Measurements from ENCODE around the gene EPAS1.

The EPAS1 gene

DNA sequence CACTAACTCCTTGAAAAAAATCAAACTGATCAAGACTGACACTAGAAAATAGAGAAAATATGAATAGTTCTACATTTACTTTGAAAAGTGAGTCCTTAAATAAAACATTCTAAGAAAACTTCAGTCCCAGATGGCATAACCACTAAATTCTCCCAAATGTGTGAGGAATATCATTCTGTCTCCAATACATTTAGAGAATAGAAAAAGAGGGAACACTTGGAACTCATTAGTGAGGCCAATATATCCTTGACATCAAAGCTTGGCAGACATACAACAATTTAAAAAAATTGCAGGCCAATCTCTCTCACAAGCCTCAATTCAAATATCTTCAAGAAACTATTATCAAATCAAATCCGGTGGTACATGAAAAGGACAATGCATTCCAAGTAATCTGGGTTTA is 102.8 kb downstream of the EPAS1 start:
- no peak overlapping the region for H3K9ac ChIP-seq (ENCODE audit: low read length)
- H3K4me3 ChIP-seq (ENCODE audit: low read depth, low read length): no peak overlapping the region
- H3K4me1 ChIP-seq (ENCODE audit: control insufficient read depth, insufficient read depth, low read length): no peaks in the 10 kb centered on the region
- no peak overlapping the region for H3K27ac ChIP-seq (ENCODE audit: low read depth, low read length)
- H3K36me3 ChIP-seq (ENCODE audit: control insufficient read depth, insufficient read depth, low read length): no peaks in the 10 kb centered on the region
- H3K9me3 ChIP-seq (ENCODE audit: control insufficient read depth, insufficient read depth, low read depth, low read length): no peaks in the 10 kb centered on the region
- no peaks in the 10 kb centered on the region for H3K27me3 ChIP-seq (ENCODE audit: control insufficient read depth, insufficient read depth, low read length)

DNA sequence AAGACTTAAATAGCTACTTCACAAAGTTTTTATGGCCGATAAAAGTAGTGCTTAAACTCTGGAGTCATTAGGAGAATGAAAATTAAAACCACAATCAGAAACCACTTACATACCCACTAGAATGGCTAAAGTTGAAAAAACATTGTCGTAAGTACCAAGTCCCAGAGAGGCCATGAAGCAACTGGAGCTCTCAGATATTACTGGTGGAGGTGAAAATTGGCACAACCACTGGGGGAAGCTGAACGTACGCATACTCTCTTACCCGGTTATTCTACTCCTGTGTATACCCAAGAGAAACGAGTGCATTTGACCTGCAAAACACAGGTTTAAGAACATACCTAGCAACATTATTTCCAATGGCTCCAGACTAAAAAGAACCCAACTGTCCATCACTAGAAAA is 105.7 kb downstream of the EPAS1 start:
- Histone ChIP-seq H3K36me3 (ENCODE audit: control insufficient read depth, insufficient read depth, low read length) (no peaks in the 10 kb centered on the region), H3K27me3 (ENCODE audit: control insufficient read depth, insufficient read depth, low read length) (no peaks in the 10 kb centered on the region), H3K27ac (ENCODE audit: low read depth, low read length) (no peak overlapping the region), H3K9ac (ENCODE audit: low read length) (no peak overlapping the region), H3K4me1 (ENCODE audit: control insufficient read depth, insufficient read depth, low read length) (no peaks in the 10 kb centered on the region), H3K9me3 (ENCODE audit: control insufficient read depth, insufficient read depth, low read depth, low read length) (no peaks in the 10 kb centered on the region), H3K4me3 (ENCODE audit: low read depth, low read length) (no peak overlapping the region)

- Histone ChIP-seq H3K27ac (ENCODE audit: low read depth, low read length) (no peak overlapping the region), H3K4me1 (ENCODE audit: control insufficient read depth, insufficient read depth, low read length) (no peaks in the 10 kb centered on the region), H3K9me3 (ENCODE audit: control insufficient read depth, insufficient read depth, low read depth, low read length) (no peaks in the 10 kb centered on the region), H3K4me3 (ENCODE audit: low read depth, low read length) (no peak overlapping the region), H3K27me3 (ENCODE audit: control insufficient read depth, insufficient read depth, low read length) (no peaks in the 10 kb centered on the region), H3K36me3 (ENCODE audit: control insufficient read depth, insufficient read depth, low read length) (no peaks in the 10 kb centered on the region), H3K9ac (ENCODE audit: low read length) (no peak overlapping the region)
These were observed 107.1 kb downstream of the EPAS1 start for GRCh38 chr2:46404181-46404759.

DNA sequence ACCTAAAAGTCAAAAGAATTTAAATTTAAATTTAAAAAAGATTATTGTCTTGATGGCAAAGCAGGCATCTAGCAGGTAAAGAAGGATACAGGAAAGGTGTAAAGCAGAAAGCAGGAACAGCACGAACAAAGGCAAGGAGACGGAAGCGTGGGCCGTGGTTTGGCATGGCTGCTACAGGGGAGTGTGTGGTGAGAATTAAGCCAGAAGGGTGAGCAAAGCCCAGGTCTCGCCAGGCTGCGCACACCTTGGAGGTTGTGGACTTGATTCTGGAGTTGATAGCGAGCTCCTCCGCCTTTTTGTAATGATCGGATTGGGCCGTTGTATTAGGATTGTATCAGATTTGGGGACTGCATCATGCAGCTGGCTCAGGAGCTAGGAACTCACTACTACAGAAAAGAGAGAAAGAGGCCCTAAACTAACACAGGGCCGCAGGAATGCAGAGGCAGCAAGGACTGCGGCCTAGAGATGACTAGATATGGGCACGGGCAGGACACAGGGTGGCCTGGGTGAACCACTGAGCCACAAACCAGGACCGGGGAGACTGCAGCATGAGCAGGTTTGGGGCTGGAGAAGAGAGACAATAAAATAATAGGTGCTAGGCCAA is 110.7 kb downstream of the EPAS1 start:
- no peaks in the 10 kb centered on the region for H3K27me3 ChIP-seq (ENCODE audit: control insufficient read depth, insufficient read depth, low read length)
- no peaks in the 10 kb centered on the region for H3K36me3 ChIP-seq (ENCODE audit: control insufficient read depth, insufficient read depth, low read length)
- no peaks in the 10 kb centered on the region for H3K4me1 ChIP-seq (ENCODE audit: control insufficient read depth, insufficient read depth, low read length)
- H3K4me3 ChIP-seq (ENCODE audit: low read depth, low read length): no peak overlapping the region
- no peak overlapping the region for H3K9ac ChIP-seq (ENCODE audit: low read length)
- no peak overlapping the region for H3K27ac ChIP-seq (ENCODE audit: low read depth, low read length)
- H3K9me3 ChIP-seq (ENCODE audit: control insufficient read depth, insufficient read depth, low read depth, low read length): no peaks in the 10 kb centered on the region

GRCh38 chr2:46409756-46410155 is 112.5 kb downstream of the EPAS1 start:
- H3K9me3 ChIP-seq (ENCODE audit: control insufficient read depth, insufficient read depth, low read depth, low read length): no peaks in the 10 kb centered on the region
- no peaks in the 10 kb centered on the region for H3K27me3 ChIP-seq (ENCODE audit: control insufficient read depth, insufficient read depth, low read length)
- no peak overlapping the region for H3K4me3 ChIP-seq (ENCODE audit: low read depth, low read length)
- no peak overlapping the region for H3K9ac ChIP-seq (ENCODE audit: low read length)
- no peaks in the 10 kb centered on the region for H3K4me1 ChIP-seq (ENCODE audit: control insufficient read depth, insufficient read depth, low read length)
- no peaks in the 10 kb centered on the region for H3K36me3 ChIP-seq (ENCODE audit: control insufficient read depth, insufficient read depth, low read length)
- no peak overlapping the region for H3K27ac ChIP-seq (ENCODE audit: low read depth, low read length)

GRCh38 chr2:46410273-46411244 is 113.4 kb downstream of the EPAS1 start:
- Histone ChIP-seq H3K4me3 (ENCODE audit: low read depth, low read length) (no peak overlapping the region), H3K4me1 (ENCODE audit: control insufficient read depth, insufficient read depth, low read length) (no peaks in the 10 kb centered on the region), H3K27me3 (ENCODE audit: control insufficient read depth, insufficient read depth, low read length) (no peaks in the 10 kb centered on the region), H3K27ac (ENCODE audit: low read depth, low read length) (no peak overlapping the region), H3K36me3 (ENCODE audit: control insufficient read depth, insufficient read depth, low read length) (no peaks in the 10 kb centered on the region), H3K9ac (ENCODE audit: low read length) (no peak overlapping the region), H3K9me3 (ENCODE audit: control insufficient read depth, insufficient read depth, low read depth, low read length) (no peaks in the 10 kb centered on the region)

DNA sequence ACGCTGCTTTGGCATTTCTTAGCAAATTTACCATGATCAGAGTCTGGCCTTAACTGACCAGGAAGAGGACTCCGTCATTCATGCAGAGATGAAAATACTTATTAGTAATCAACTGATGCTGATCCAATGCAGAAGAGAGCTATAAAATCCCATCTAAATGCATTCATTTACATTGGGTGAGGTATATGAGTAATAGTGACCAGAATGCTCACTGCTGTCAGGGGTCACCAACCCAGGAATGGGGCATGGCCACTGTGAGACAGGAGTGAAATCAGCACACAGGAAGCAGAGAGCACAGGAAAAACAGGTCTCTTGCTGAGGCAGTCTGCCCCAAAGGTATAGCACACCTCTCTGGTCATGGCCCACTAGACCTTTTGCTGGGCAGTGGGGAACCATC is 114.0 kb downstream of the EPAS1 start:
- Histone ChIP-seq H3K27ac (ENCODE audit: low read depth, low read length) (no peak overlapping the region), H3K27me3 (ENCODE audit: control insufficient read depth, insufficient read depth, low read length) (no peaks in the 10 kb centered on the region), H3K4me1 (ENCODE audit: control insufficient read depth, insufficient read depth, low read length) (no peaks in the 10 kb centered on the region), H3K9me3 (ENCODE audit: control insufficient read depth, insufficient read depth, low read depth, low read length) (0 out of 2 replicates have a peak, but pooled peaks cover 1% of the 10 kb centered on the region), H3K4me3 (ENCODE audit: low read depth, low read length) (no peak overlapping the region), H3K36me3 (ENCODE audit: control insufficient read depth, insufficient read depth, low read length) (no peaks in the 10 kb centered on the region), H3K9ac (ENCODE audit: low read length) (no peak overlapping the region)

DNA sequence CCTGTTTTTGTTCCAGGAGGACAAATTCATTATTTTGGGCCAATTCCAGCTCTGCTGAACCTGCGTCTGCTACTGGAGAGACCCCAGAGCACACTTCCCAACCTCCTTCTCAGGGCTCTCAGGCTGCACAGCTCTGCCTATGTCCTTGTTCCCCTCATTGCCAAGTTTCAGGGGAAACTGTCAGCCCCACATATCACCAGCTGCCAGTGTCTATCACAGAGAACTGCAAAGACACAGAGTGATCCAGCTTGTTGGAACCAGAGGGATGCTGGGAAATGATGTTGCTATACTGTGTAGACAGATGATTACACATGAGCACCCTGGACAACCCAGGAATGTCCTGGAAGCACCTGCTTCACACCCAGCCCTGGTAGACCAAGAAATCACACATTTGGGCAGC is 114.8 kb downstream of the EPAS1 start:
- Histone ChIP-seq H3K4me1 (ENCODE audit: control insufficient read depth, insufficient read depth, low read length) (no peaks in the 10 kb centered on the region), H3K9ac (ENCODE audit: low read length) (no peak overlapping the region), H3K27me3 (ENCODE audit: control insufficient read depth, insufficient read depth, low read length) (no peaks in the 10 kb centered on the region), H3K27ac (ENCODE audit: low read depth, low read length) (no peak overlapping the region), H3K4me3 (ENCODE audit: low read depth, low read length) (no peak overlapping the region), H3K9me3 (ENCODE audit: control insufficient read depth, insufficient read depth, low read depth, low read length) (peaks cover 8% of the 10 kb centered on the region), H3K36me3 (ENCODE audit: control insufficient read depth, insufficient read depth, low read length) (no peaks in the 10 kb centered on the region)

GRCh38 chr2:46413111-46413510 is 115.9 kb downstream of the EPAS1 start:
- Histone ChIP-seq H3K9ac (ENCODE audit: low read length) (no peak overlapping the region), H3K4me3 (ENCODE audit: low read depth, low read length) (no peak overlapping the region), H3K27me3 (ENCODE audit: control insufficient read depth, insufficient read depth, low read length) (no peaks in the 10 kb centered on the region), H3K27ac (ENCODE audit: low read depth, low read length) (no peak overlapping the region), H3K36me3 (ENCODE audit: control insufficient read depth, insufficient read depth, low read length) (no peaks in the 10 kb centered on the region), H3K4me1 (ENCODE audit: control insufficient read depth, insufficient read depth, low read length) (no peaks in the 10 kb centered on the region), H3K9me3 (ENCODE audit: control insufficient read depth, insufficient read depth, low read depth, low read length) (peaks cover 16% of the 10 kb centered on the region)

DNA sequence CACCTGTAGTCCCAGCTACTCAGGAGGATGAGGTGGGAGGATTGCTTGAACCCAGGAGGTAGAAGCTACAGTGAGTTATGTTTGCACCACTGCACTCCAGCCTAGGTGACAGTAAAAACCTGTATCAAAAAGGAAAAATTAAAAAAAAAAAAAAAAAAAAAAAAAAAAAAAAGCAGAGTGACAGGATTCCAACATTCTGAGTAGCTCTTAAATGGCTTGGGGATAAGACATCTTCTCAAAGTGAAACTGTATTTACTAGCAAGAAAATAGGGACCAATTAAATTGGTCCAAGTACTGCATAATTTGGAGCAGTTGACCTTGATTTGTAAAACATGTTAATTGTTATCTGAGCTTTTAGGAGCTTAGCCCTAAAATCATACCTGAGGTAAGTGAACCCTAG is 116.4 kb downstream of the EPAS1 start:
- Histone ChIP-seq H3K9ac (ENCODE audit: low read length) (no peak overlapping the region), H3K27ac (ENCODE audit: low read depth, low read length) (no peak overlapping the region), H3K4me3 (ENCODE audit: low read depth, low read length) (no peak overlapping the region), H3K9me3 (ENCODE audit: control insufficient read depth, insufficient read depth, low read depth, low read length) (peaks cover 21% of the 10 kb centered on the region), H3K36me3 (ENCODE audit: control insufficient read depth, insufficient read depth, low read length) (no peaks in the 10 kb centered on the region), H3K4me1 (ENCODE audit: control insufficient read depth, insufficient read depth, low read length) (no peaks in the 10 kb centered on the region), H3K27me3 (ENCODE audit: control insufficient read depth, insufficient read depth, low read length) (no peaks in the 10 kb centered on the region)

GRCh38 chr2:46414701-46415100 is 117.5 kb downstream of the EPAS1 start:
- peaks cover 26% of the 10 kb centered on the region for H3K9me3 ChIP-seq (ENCODE audit: control insufficient read depth, insufficient read depth, low read depth, low read length)
- H3K4me3 ChIP-seq (ENCODE audit: low read depth, low read length): no peak overlapping the region
- no peak overlapping the region for H3K9ac ChIP-seq (ENCODE audit: low read length)
- H3K36me3 ChIP-seq (ENCODE audit: control insufficient read depth, insufficient read depth, low read length): no peaks in the 10 kb centered on the region
- H3K27me3 ChIP-seq (ENCODE audit: control insufficient read depth, insufficient read depth, low read length): no peaks in the 10 kb centered on the region
- no peak overlapping the region for H3K27ac ChIP-seq (ENCODE audit: low read depth, low read length)
- no peaks in the 10 kb centered on the region for H3K4me1 ChIP-seq (ENCODE audit: control insufficient read depth, insufficient read depth, low read length)
